ENCODE results near the gene TGIF2.

DNA sequence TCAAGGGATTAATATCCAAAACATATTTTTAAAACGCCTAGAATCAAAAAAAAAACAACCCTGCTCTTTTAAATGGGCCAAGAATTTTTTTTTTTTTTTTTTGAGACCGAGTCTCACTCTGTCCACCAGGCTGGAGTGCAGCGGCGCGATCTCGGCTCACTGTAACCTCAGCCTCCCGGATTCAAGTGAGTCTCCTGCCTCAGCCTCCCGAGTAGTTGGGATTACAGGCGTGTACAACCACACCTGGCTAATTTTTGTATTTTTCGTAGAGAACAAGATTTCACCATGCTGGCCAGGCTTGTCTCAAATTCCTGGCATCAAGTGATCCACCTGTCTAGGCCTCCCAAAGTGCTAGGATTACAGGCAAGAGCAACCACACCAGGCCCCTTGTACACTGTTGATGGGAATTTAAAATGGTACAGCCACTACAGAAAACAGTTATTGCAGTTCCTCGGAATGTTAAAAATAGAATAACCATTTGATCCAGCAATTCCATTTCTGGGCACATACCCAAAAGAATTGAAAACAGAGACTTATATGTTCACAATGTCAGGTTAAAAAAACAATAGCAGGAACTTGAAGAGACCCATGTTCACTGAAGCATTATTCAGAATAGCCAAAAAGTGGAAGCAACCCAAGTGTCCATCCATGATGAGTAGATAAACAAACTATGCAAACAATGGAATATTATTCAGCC, 35.2 kb upstream of the TGIF2 start:
- TF ChIP-seq POLR2A (IDR thresholded peaks at IDR 0.05; ENCODE audit: borderline replicate concordance, extremely low read depth, insufficient read depth, insufficient read length) (no peak), ZNF274 (IDR thresholded peaks at IDR 0.05; ENCODE audit: low read depth, low read length) (no peak), EZH2 (IDR thresholded peaks at IDR 0.05) (no peak), FOSL1 (IDR thresholded peaks at IDR 0.05; ENCODE audit: low read depth) (no peak), ZFX (IDR thresholded peaks at IDR 0.05) (no peak), EZH2phosphoT487 (IDR thresholded peaks at IDR 0.05; ENCODE audit: borderline replicate concordance) (no peak)
- TF ChIP-seq, protein P1, sequence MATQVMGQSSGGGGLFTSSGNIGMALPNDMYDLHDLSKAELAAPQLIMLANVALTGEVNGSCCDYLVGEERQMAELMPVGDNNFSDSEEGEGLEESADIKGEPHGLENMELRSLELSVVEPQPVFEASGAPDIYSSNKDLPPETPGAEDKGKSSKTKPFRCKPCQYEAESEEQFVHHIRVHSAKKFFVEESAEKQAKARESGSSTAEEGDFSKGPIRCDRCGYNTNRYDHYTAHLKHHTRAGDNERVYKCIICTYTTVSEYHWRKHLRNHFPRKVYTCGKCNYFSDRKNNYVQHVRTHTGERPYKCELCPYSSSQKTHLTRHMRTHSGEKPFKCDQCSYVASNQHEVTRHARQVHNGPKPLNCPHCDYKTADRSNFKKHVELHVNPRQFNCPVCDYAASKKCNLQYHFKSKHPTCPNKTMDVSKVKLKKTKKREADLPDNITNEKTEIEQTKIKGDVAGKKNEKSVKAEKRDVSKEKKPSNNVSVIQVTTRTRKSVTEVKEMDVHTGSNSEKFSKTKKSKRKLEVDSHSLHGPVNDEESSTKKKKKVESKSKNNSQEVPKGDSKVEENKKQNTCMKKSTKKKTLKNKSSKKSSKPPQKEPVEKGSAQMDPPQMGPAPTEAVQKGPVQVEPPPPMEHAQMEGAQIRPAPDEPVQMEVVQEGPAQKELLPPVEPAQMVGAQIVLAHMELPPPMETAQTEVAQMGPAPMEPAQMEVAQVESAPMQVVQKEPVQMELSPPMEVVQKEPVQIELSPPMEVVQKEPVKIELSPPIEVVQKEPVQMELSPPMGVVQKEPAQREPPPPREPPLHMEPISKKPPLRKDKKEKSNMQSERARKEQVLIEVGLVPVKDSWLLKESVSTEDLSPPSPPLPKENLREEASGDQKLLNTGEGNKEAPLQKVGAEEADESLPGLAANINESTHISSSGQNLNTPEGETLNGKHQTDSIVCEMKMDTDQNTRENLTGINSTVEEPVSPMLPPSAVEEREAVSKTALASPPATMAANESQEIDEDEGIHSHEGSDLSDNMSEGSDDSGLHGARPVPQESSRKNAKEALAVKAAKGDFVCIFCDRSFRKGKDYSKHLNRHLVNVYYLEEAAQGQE (IDR thresholded peaks at IDR 0.05; ENCODE audit: low read depth): no peak
- TF ChIP-seq, protein P2, sequence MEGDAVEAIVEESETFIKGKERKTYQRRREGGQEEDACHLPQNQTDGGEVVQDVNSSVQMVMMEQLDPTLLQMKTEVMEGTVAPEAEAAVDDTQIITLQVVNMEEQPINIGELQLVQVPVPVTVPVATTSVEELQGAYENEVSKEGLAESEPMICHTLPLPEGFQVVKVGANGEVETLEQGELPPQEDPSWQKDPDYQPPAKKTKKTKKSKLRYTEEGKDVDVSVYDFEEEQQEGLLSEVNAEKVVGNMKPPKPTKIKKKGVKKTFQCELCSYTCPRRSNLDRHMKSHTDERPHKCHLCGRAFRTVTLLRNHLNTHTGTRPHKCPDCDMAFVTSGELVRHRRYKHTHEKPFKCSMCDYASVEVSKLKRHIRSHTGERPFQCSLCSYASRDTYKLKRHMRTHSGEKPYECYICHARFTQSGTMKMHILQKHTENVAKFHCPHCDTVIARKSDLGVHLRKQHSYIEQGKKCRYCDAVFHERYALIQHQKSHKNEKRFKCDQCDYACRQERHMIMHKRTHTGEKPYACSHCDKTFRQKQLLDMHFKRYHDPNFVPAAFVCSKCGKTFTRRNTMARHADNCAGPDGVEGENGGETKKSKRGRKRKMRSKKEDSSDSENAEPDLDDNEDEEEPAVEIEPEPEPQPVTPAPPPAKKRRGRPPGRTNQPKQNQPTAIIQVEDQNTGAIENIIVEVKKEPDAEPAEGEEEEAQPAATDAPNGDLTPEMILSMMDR (IDR thresholded peaks at IDR 0.05 in 2 of 3, conservative IDR thresholded peaks at IDR 0.05 in 1 of 3; ENCODE audit: borderline replicate concordance in 1 of 3, insufficient read depth in 1 of 3, low read depth in 2 of 3, low read length in 2 of 3): no peak
- TF ChIP-seq, protein P3, sequence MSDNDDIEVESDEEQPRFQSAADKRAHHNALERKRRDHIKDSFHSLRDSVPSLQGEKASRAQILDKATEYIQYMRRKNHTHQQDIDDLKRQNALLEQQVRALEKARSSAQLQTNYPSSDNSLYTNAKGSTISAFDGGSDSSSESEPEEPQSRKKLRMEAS (IDR thresholded peaks at IDR 0.05): no peak
